Measurements from ENCODE around the gene CCR1. TPM values are rescaled to one million over a fixed set of nuclear protein-coding genes. Genes with fewer than 3 reads are reported as not detected.

Gene CCR1
- polyA plus RNA-seq (2013, experiment 1 of 2) = 0.15 TPM
- polyA plus RNA-seq (2013, experiment 2 of 2) = not detected

- Histone ChIP-seq H3K36me3 (ENCODE audit: control insufficient read depth, insufficient read depth, low read length) (no peaks in the 10 kb centered on the region), H3K27ac (ENCODE audit: low read depth, low read length, severe bottlenecking) (no peak within 1 kb of the TSS), H3K4me1 (ENCODE audit: control insufficient read depth, insufficient read depth, low read length, poor library complexity, severe bottlenecking) (no peaks in the 10 kb centered on the region), H3K4me3 (ENCODE audit: extremely low read depth, insufficient read depth, low read length, poor library complexity, severe bottlenecking) (no peak within 1 kb of the TSS), H3K9me3 (ENCODE audit: control insufficient read depth, low read length) (no peaks in the 10 kb centered on the region)
- 31 to 38% methylated on average over 2 of the region's 3 CpGs for WGBS, 2 experiments (ENCODE audit: insufficient coverage in 2 of 2)
Measured at GRCh38 chr3:46208167-46208704, at the start of gene CCR1. CCR1 (minus strand) TSS chr3:46208313; CDS start chr3:46204313, 4,000 bp downstream.

DNA sequence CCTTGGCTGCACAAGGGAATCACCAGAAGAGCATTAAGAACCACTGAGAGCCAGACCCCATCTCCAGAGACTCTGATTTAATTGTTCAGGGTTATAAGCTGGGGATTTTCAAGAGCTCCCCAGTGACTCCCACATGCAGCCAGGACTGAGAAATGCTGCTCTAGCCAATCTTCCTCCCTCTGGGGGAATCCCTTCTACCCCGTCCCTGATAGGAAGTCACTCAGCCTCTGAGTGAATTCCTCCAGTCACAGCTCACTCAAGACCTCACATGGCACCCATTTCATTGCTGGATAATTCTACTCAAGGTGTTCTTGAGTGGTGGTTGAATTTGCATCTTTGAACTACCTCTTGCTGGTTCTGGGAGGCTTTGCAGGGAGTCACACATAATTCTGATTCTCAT, 44.9 kb upstream of the CCR1 start:
- Histone ChIP-seq H3K9me3 (ENCODE audit: control insufficient read depth, low read length) (no peaks in the 10 kb centered on the region), H3K36me3 (ENCODE audit: control insufficient read depth, insufficient read depth, low read length) (no peaks in the 10 kb centered on the region), H3K4me1 (ENCODE audit: control insufficient read depth, insufficient read depth, low read length, poor library complexity, severe bottlenecking) (no peaks in the 10 kb centered on the region), H3K4me3 (ENCODE audit: extremely low read depth, insufficient read depth, low read length, poor library complexity, severe bottlenecking) (no peak overlapping the region), H3K27ac (ENCODE audit: low read depth, low read length, severe bottlenecking) (no peak overlapping the region)
- 100% methylated on average over 1 of the region's 1 CpG; no CpG with 5 or more reads in 1 of the 2 experiments for WGBS, 2 experiments (ENCODE audit: insufficient coverage in 2 of 2)

DNA sequence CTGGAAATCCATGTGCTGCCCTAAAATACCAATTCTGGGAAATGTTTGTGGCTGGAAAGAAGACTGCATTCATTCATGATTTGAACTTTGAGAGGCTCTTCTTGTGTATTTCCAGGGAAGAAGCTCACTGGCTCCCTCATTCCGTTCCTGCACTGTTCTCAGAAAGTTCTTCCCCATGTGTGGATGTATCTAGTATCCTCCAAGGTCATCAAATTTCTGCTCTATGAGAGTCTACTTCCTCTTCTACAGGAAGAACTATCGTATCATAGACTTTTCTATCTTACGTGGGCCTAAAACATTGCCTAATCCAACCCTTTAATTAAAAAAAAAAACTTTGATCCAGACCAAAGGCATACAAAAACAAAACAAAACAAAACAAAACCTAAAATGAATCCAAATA, 37.0 kb upstream of the CCR1 start:
- Histone ChIP-seq H3K4me3 (ENCODE audit: extremely low read depth, insufficient read depth, low read length, poor library complexity, severe bottlenecking) (no peak overlapping the region), H3K27ac (ENCODE audit: low read depth, low read length, severe bottlenecking) (no peak overlapping the region), H3K4me1 (ENCODE audit: control insufficient read depth, insufficient read depth, low read length, poor library complexity, severe bottlenecking) (no peaks in the 10 kb centered on the region), H3K9me3 (ENCODE audit: control insufficient read depth, low read length) (no peaks in the 10 kb centered on the region), H3K36me3 (ENCODE audit: control insufficient read depth, insufficient read depth, low read length) (no peaks in the 10 kb centered on the region)
- WGBS, 2 experiments (ENCODE audit: insufficient coverage in 2 of 2) = 88 to 94% methylated on average over 2 to 3 of the region's 3 CpGs

GRCh38 chr3:46243560-46243959, 35.4 kb upstream of the CCR1 start:
- no peak overlapping the region for H3K27ac ChIP-seq (ENCODE audit: low read depth, low read length, severe bottlenecking)
- no peak overlapping the region for H3K4me3 ChIP-seq (ENCODE audit: extremely low read depth, insufficient read depth, low read length, poor library complexity, severe bottlenecking)
- H3K36me3 ChIP-seq (ENCODE audit: control insufficient read depth, insufficient read depth, low read length) = no peaks in the 10 kb centered on the region
- no peaks in the 10 kb centered on the region for H3K4me1 ChIP-seq (ENCODE audit: control insufficient read depth, insufficient read depth, low read length, poor library complexity, severe bottlenecking)
- no peaks in the 10 kb centered on the region for H3K9me3 ChIP-seq (ENCODE audit: control insufficient read depth, low read length)
- WGBS, 2 experiments (ENCODE audit: insufficient coverage in 2 of 2) = 80 to 85% methylated on average over 2 of the region's 2 CpGs

- H3K36me3 ChIP-seq (ENCODE audit: control insufficient read depth, insufficient read depth, low read length) = no peaks in the 10 kb centered on the region
- WGBS, 2 experiments (ENCODE audit: insufficient coverage in 2 of 2) = 94 to 100% methylated on average over 2 of the region's 4 CpGs
Measured at GRCh38 chr3:46242120-46242519, 34.0 kb upstream of the CCR1 start, which contains the start of gene CCR3. CCR3 (plus strand) TSS chr3:46242460; CDS start chr3:46265159, 22,699 bp downstream.

DNA sequence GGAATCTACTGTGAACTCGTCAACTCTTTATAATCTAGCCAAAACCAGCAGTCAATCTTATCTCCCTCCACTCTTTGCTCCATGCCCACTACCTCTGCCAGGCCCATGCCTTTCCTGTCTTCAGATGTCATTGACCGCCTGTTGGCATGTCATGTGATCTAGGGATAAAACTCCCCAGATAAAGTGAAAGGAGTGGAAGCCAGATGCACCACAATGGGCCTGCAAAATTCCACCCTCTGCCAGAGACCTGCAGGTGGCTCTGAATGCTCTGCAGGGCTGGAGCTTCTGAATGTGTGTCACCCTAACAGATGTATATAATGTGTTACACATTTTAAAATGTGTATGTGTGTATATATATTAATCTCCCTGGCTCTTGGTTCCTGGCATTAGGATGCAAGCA, 31.8 kb upstream of the CCR1 start:
- Histone ChIP-seq H3K9me3 (ENCODE audit: control insufficient read depth, low read length) (no peaks in the 10 kb centered on the region), H3K4me3 (ENCODE audit: extremely low read depth, insufficient read depth, low read length, poor library complexity, severe bottlenecking) (no peak overlapping the region), H3K4me1 (ENCODE audit: control insufficient read depth, insufficient read depth, low read length, poor library complexity, severe bottlenecking) (no peaks in the 10 kb centered on the region), H3K36me3 (ENCODE audit: control insufficient read depth, insufficient read depth, low read length) (no peaks in the 10 kb centered on the region), H3K27ac (ENCODE audit: low read depth, low read length, severe bottlenecking) (no peak overlapping the region)
- WGBS, 2 experiments (ENCODE audit: insufficient coverage in 2 of 2) = 81 to 86% methylated on average over 1 to 2 of the region's 2 CpGs

More at GRCh38 chr3:46242120-46242519, 34.0 kb upstream of the CCR1 start, which contains the start of gene CCR3:
- no peak within 1 kb of the TSS for H3K27ac ChIP-seq (ENCODE audit: low read depth, low read length, severe bottlenecking)
- no peak within 1 kb of the TSS for H3K4me3 ChIP-seq (ENCODE audit: extremely low read depth, insufficient read depth, low read length, poor library complexity, severe bottlenecking)
- no peaks in the 10 kb centered on the region for H3K4me1 ChIP-seq (ENCODE audit: control insufficient read depth, insufficient read depth, low read length, poor library complexity, severe bottlenecking)
- H3K9me3 ChIP-seq (ENCODE audit: control insufficient read depth, low read length) = no peaks in the 10 kb centered on the region

- Histone ChIP-seq H3K27ac (ENCODE audit: low read depth, low read length, severe bottlenecking) (no peak overlapping the region), H3K4me3 (ENCODE audit: extremely low read depth, insufficient read depth, low read length, poor library complexity, severe bottlenecking) (no peak overlapping the region), H3K4me1 (ENCODE audit: control insufficient read depth, insufficient read depth, low read length, poor library complexity, severe bottlenecking) (no peaks in the 10 kb centered on the region), H3K36me3 (ENCODE audit: control insufficient read depth, insufficient read depth, low read length) (no peaks in the 10 kb centered on the region), H3K9me3 (ENCODE audit: control insufficient read depth, low read length) (no peaks in the 10 kb centered on the region)
- 81 to 83% methylated on average over 3 of the region's 3 CpGs for WGBS, 2 experiments (ENCODE audit: insufficient coverage in 2 of 2)
Measured at GRCh38 chr3:46239301-46239938, 31.3 kb upstream of the CCR1 start.

GRCh38 chr3:46238386-46238785, 30.3 kb upstream of the CCR1 start:
- 82 to 96% methylated on average over 2 to 3 of the region's 4 CpGs for WGBS, 2 experiments (ENCODE audit: insufficient coverage in 2 of 2)
- Histone ChIP-seq H3K4me3 (ENCODE audit: extremely low read depth, insufficient read depth, low read length, poor library complexity, severe bottlenecking) (no peak overlapping the region), H3K27ac (ENCODE audit: low read depth, low read length, severe bottlenecking) (no peak overlapping the region), H3K9me3 (ENCODE audit: control insufficient read depth, low read length) (no peaks in the 10 kb centered on the region), H3K36me3 (ENCODE audit: control insufficient read depth, insufficient read depth, low read length) (no peaks in the 10 kb centered on the region), H3K4me1 (ENCODE audit: control insufficient read depth, insufficient read depth, low read length, poor library complexity, severe bottlenecking) (no peaks in the 10 kb centered on the region)

- Histone ChIP-seq H3K36me3 (ENCODE audit: control insufficient read depth, insufficient read depth, low read length) (no peaks in the 10 kb centered on the region), H3K27ac (ENCODE audit: low read depth, low read length, severe bottlenecking) (no peak overlapping the region), H3K9me3 (ENCODE audit: control insufficient read depth, low read length) (no peaks in the 10 kb centered on the region), H3K4me3 (ENCODE audit: extremely low read depth, insufficient read depth, low read length, poor library complexity, severe bottlenecking) (no peak overlapping the region), H3K4me1 (ENCODE audit: control insufficient read depth, insufficient read depth, low read length, poor library complexity, severe bottlenecking) (no peaks in the 10 kb centered on the region)
- WGBS, 2 experiments (ENCODE audit: insufficient coverage in 2 of 2) = 82 to 90% methylated on average over 2 to 4 of the region's 5 CpGs
Measured at GRCh38 chr3:46236294-46237054, 28.4 kb upstream of the CCR1 start.

DNA sequence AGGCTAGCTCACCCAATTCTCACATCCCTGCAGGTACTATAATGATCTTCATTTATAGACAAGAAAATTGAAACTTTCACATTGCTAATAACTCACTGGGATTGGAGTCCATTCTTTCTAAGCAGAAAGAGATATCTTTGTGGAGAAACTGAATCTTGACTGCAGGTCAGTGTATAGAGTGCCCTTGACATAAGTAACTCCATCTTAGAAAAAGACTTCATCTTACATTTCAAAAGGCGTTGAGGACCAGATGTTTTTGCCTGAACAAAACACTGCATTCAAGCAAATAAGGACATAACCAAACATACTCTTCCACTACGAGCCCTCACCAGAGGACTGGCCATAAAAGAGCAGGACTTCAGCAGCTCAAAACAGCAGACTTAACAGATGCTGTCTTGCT, 27.3 kb upstream of the CCR1 start:
- Histone ChIP-seq H3K36me3 (ENCODE audit: control insufficient read depth, insufficient read depth, low read length) (no peaks in the 10 kb centered on the region), H3K4me1 (ENCODE audit: control insufficient read depth, insufficient read depth, low read length, poor library complexity, severe bottlenecking) (no peaks in the 10 kb centered on the region), H3K4me3 (ENCODE audit: extremely low read depth, insufficient read depth, low read length, poor library complexity, severe bottlenecking) (no peak overlapping the region), H3K9me3 (ENCODE audit: control insufficient read depth, low read length) (no peaks in the 10 kb centered on the region), H3K27ac (ENCODE audit: low read depth, low read length, severe bottlenecking) (no peak overlapping the region)
- WGBS, 2 experiments (ENCODE audit: insufficient coverage in 2 of 2) = 88 to 89% methylated on average over 1 to 2 of the region's 2 CpGs
